Loucy (cell line): ENCODE data around the gene CYS1.

ENCODE experiments used
- CTCF ChIP-seq: fragments of 200-600 bp; sonication (generic); conservative IDR thresholded peaks from 2 replicates; pipeline ENCODE4 v1.5.1; 2014; ENCODE audit warnings: mild to moderate bottlenecking, antibody characterized with exemption, low read length
- EZH2phosphoT487 ChIP-seq: fragments of 200-600 bp; IDR thresholded peaks from 2 replicates; pipeline ENCODE4 v1.6.1; 2018; ENCODE audit warnings: antibody characterized with exemption, mild to moderate bottlenecking, moderate library complexity, borderline replicate concordance

GRCh38 chr2:10119601-10120157 lies 39.5 kb upstream of the CYS1 start:
- TF ChIP-seq CTCF (no peak), EZH2phosphoT487 (no peak)
